ENCODE data around the gene CCNK. TPM values are rescaled to one million over a fixed set of nuclear protein-coding genes. Genes with fewer than 3 reads are reported as not detected.

CCNK gene
- total RNA-seq, 1 experiment from 2014 or later = 69.4 TPM

DNA sequence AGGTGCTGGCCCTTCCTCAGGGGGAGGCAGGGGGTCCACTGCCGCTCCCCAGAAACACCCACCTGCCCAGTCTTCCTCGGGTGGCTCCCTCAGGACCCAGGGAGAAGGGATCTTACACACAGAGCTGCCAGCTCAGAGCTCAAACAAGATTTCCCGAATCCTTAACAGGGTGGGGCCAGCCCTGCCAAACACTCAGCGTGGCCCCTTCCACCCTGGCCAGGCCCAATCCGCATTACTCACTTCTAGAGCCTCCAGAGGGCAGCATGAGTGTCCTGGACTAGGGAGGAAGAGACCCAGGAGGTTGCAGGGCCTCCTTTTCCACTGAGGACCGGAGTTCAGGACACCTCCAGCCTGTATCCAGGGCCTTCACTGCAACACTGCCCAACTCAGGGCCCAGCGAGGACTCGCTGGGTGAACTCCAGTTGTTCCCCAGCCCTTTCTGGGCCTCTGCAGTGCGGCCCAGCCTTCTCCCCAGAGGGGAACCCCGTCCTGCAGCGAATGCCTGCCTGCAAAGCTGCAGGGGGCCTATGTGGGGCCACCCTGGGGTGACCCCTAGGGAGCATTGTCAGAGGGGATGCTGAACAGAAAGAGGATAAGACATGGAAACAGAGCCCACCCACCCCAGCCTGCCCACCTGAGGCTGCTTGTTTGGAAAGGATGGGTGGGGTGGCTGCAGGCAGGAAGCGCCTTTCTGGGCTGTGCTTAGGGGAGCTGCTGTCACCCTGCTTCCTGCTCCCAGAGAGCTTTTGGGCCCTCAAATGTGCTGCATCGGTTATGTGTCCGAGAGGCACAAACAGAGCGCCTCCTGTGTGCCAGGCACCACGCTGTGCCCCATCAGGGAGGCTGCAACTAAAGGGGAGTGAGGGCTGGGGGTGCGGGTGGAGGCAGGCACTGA, 43.8 kb downstream of the CCNK start:
- Histone ChIP-seq H3K36me3 (ENCODE audit: insufficient read depth, low read length) (no peaks in the 10 kb centered on the region), H3K79me2 (ENCODE audit: low read length) (no peaks in the 10 kb centered on the region), H3K9me2 (replicated peaks; ENCODE audit: insufficient read depth, low read length) (no peaks in the 10 kb centered on the region), H3K4me1 (ENCODE audit: low read length) (peaks cover 11% of the 10 kb centered on the region), H3K9ac (ENCODE audit: low read length) (no peak overlapping the region), H3K4me2 (ENCODE audit: low read depth, low read length, poor library complexity, severe bottlenecking) (no peak overlapping the region), H3K27me3 (ENCODE audit: low read length) (no peaks in the 10 kb centered on the region), H3K9me3 (ENCODE audit: low read length) (no peaks in the 10 kb centered on the region), H2AFZ (ENCODE audit: low read length) (no peak overlapping the region), H4K20me1 (ENCODE audit: insufficient read depth, low read depth, low read length) (no peaks in the 10 kb centered on the region; the same call in 1 of the 2 replicates), H3K27ac (ENCODE audit: low read length) (no peak overlapping the region), H3K4me3 (ENCODE audit: low read length) (no peak overlapping the region)
- DNase-seq = peak; percentile 60

GRCh38 chr14:99525699-99526080, 44.5 kb downstream of the CCNK start:
- no peak overlapping the region for H3K9ac ChIP-seq (ENCODE audit: low read length)
- H3K27ac ChIP-seq (ENCODE audit: low read length) = no peak overlapping the region
- H3K9me3 ChIP-seq (ENCODE audit: low read length) = no peaks in the 10 kb centered on the region
- H2AFZ ChIP-seq (ENCODE audit: low read length) = no peak overlapping the region
- H3K27me3 ChIP-seq (ENCODE audit: low read length) = no peaks in the 10 kb centered on the region
- H3K4me1 ChIP-seq (ENCODE audit: low read length) = peaks cover 11% of the 10 kb centered on the region
- H4K20me1 ChIP-seq (ENCODE audit: insufficient read depth, low read depth, low read length) = no peaks in the 10 kb centered on the region; the same call in 1 of the 2 replicates
- H3K36me3 ChIP-seq (ENCODE audit: insufficient read depth, low read length) = no peaks in the 10 kb centered on the region
- H3K9me2 ChIP-seq (replicated peaks; ENCODE audit: insufficient read depth, low read length) = no peaks in the 10 kb centered on the region
- H3K79me2 ChIP-seq (ENCODE audit: low read length) = no peaks in the 10 kb centered on the region
- H3K4me3 ChIP-seq (ENCODE audit: low read length) = no peak overlapping the region
- DNase-seq = no peak
- H3K4me2 ChIP-seq (ENCODE audit: low read depth, low read length, poor library complexity, severe bottlenecking) = no peak overlapping the region

GRCh38 chr14:99527026-99527425, 45.8 kb downstream of the CCNK start:
- H4K20me1 ChIP-seq (ENCODE audit: insufficient read depth, low read depth, low read length) = peaks cover 4% of the 10 kb centered on the region; the same call in 1 of the 2 replicates
- no peaks in the 10 kb centered on the region for H3K27me3 ChIP-seq (ENCODE audit: low read length)
- H3K79me2 ChIP-seq (ENCODE audit: low read length) = no peaks in the 10 kb centered on the region
- H3K27ac ChIP-seq (ENCODE audit: low read length) = no peak overlapping the region
- DNase-seq = no peak
- H3K9me3 ChIP-seq (ENCODE audit: low read length) = no peaks in the 10 kb centered on the region
- no peak overlapping the region for H2AFZ ChIP-seq (ENCODE audit: low read length)
- H3K9ac ChIP-seq (ENCODE audit: low read length) = no peak overlapping the region
- peaks cover 11% of the 10 kb centered on the region for H3K4me1 ChIP-seq (ENCODE audit: low read length)
- no peak overlapping the region for H3K4me3 ChIP-seq (ENCODE audit: low read length)
- no peaks in the 10 kb centered on the region for H3K9me2 ChIP-seq (replicated peaks; ENCODE audit: insufficient read depth, low read length)
- H3K36me3 ChIP-seq (ENCODE audit: insufficient read depth, low read length) = no peaks in the 10 kb centered on the region
- no peak overlapping the region for H3K4me2 ChIP-seq (ENCODE audit: low read depth, low read length, poor library complexity, severe bottlenecking)

- Histone ChIP-seq H2AFZ (ENCODE audit: low read length) (no peak overlapping the region), H3K36me3 (ENCODE audit: insufficient read depth, low read length) (no peaks in the 10 kb centered on the region), H3K9me3 (ENCODE audit: low read length) (no peaks in the 10 kb centered on the region), H3K27me3 (ENCODE audit: low read length) (no peaks in the 10 kb centered on the region), H3K9me2 (replicated peaks; ENCODE audit: insufficient read depth, low read length) (no peaks in the 10 kb centered on the region), H3K4me3 (ENCODE audit: low read length) (no peak overlapping the region), H3K27ac (ENCODE audit: low read length) (no peak overlapping the region), H3K79me2 (ENCODE audit: low read length) (no peaks in the 10 kb centered on the region), H4K20me1 (ENCODE audit: insufficient read depth, low read depth, low read length) (peaks cover 5% of the 10 kb centered on the region; the same call in 1 of the 2 replicates), H3K4me2 (ENCODE audit: low read depth, low read length, poor library complexity, severe bottlenecking) (no peak overlapping the region), H3K9ac (ENCODE audit: low read length) (no peak overlapping the region), H3K4me1 (ENCODE audit: low read length) (peaks cover 11% of the 10 kb centered on the region)
- no peak for DNase-seq
These were observed 46.3 kb downstream of the CCNK start for GRCh38 chr14:99527427-99528076.

DNA sequence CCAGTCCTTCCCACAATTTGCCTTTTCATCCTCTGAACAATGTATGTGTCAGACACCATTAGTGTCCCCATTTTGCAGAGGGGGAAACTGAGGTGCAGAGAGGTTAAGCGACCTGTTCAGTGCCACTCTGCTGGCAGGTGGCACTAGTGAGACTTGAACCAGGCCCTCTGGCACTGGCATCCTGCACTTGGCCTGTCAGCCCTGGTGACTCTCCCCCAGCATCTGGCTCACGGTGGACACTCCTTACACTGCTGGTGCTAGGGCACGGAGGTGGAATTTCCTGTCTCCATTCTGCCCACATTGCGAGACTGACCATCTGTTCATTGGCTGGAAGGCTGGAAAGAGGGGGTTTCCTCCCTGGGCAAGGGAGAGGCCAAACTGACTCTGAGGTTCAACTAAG, 48.7 kb downstream of the CCNK start:
- peaks cover 10% of the 10 kb centered on the region for H3K4me1 ChIP-seq (ENCODE audit: low read length)
- H3K27ac ChIP-seq (ENCODE audit: low read length) = no peak overlapping the region
- H4K20me1 ChIP-seq (ENCODE audit: insufficient read depth, low read depth, low read length) = peaks cover 13% of the 10 kb centered on the region; the same call in 1 of the 2 replicates
- no peaks in the 10 kb centered on the region for H3K79me2 ChIP-seq (ENCODE audit: low read length)
- H3K9me3 ChIP-seq (ENCODE audit: low read length) = no peaks in the 10 kb centered on the region
- no peak for DNase-seq
- H3K36me3 ChIP-seq (ENCODE audit: insufficient read depth, low read length) = no peaks in the 10 kb centered on the region
- H3K9me2 ChIP-seq (replicated peaks; ENCODE audit: insufficient read depth, low read length) = no peaks in the 10 kb centered on the region
- no peaks in the 10 kb centered on the region for H3K27me3 ChIP-seq (ENCODE audit: low read length)
- no peak overlapping the region for H3K9ac ChIP-seq (ENCODE audit: low read length)
- no peak overlapping the region for H2AFZ ChIP-seq (ENCODE audit: low read length)
- H3K4me3 ChIP-seq (ENCODE audit: low read length) = no peak overlapping the region
- no peak overlapping the region for H3K4me2 ChIP-seq (ENCODE audit: low read depth, low read length, poor library complexity, severe bottlenecking)

DNA sequence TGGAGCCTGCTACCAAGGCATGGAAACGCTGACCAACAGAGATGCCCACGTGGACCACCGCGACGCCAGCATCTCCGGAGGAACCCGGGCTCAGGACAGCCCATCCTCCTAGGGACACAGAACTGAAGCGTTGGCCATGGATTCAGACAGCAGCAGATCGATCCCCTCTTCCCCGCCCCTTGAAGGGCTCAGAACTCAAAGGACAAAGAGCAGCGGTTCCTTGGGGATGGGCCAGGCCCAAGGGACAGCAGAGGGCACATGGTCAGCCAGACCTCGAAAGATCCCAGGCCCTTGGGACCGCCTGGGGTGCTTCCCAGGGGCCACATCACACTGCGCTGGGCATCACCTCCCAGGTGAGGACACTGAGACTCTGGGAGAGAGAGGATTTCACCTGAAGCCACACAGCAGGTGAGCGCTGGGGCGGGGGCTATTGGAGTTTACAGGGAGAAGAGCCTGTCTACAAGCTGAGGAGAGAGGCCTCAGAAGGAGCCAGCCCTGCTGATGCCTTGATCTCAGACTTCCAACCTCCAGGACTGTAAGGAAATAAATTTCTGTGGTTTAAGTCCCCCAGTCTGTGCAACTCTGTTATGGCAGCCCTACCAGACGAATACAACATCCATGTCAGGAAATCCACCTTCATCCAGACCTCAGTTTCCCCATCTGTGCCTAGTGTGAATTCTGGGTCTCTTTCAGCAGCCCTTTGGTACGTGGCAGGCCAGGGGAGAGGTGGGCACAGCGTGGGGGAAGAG, 49.4 kb downstream of the CCNK start:
- Histone ChIP-seq H3K9ac (ENCODE audit: low read length) (no peak overlapping the region), H3K9me3 (ENCODE audit: low read length) (no peaks in the 10 kb centered on the region), H3K4me1 (ENCODE audit: low read length) (peaks cover 3% of the 10 kb centered on the region), H4K20me1 (ENCODE audit: insufficient read depth, low read depth, low read length) (peaks cover 14% of the 10 kb centered on the region; the same call in 1 of the 2 replicates), H3K27me3 (ENCODE audit: low read length) (no peaks in the 10 kb centered on the region), H3K9me2 (replicated peaks; ENCODE audit: insufficient read depth, low read length) (no peaks in the 10 kb centered on the region), H3K79me2 (ENCODE audit: low read length) (no peaks in the 10 kb centered on the region), H3K4me3 (ENCODE audit: low read length) (no peak overlapping the region), H3K27ac (ENCODE audit: low read length) (no peak overlapping the region), H3K4me2 (ENCODE audit: low read depth, low read length, poor library complexity, severe bottlenecking) (no peak overlapping the region), H2AFZ (ENCODE audit: low read length) (no peak overlapping the region), H3K36me3 (ENCODE audit: insufficient read depth, low read length) (no peaks in the 10 kb centered on the region)
- no peak for DNase-seq

DNA sequence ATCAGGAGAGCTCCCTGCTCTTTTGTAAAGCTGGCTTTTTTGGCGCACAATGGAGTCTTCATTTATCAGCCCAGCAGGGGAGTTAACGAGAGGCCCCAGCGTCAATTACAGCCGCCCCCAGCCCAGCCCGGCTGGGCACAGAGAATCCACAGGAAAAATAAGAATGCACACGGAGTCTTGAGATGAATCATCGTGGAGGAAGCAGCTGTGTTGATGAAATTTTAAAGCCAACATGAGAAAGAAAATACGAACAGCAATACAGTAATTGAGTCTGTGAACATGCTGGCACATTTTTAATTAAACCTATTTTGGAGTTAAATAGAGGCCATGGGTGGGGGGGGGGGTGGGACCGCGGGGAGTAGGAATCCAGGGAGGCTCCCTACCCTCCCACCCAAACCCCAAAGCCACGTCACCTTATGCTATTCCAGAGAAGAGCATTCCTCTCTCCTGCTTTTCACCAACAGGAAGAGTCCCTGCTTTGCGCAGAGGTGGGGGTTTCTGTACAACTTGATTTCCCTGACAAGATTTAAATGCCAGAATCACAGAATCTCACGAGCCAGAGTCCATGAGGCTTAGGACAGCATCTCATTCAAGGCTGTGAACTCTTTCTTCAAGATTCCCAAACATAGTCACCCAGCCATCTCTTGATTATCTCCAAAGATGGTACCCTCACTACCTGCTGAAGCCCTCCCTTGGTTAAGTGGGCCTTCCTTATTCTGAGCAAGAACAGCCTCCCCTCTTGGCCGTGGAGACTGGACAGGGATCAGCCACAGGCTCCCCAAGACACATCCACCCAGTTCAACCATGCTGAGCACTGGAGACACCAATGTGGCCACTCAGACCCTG, 50.3 kb downstream of the CCNK start:
- no peaks in the 10 kb centered on the region for H3K9me2 ChIP-seq (replicated peaks; ENCODE audit: insufficient read depth, low read length)
- H3K4me3 ChIP-seq (ENCODE audit: low read length) = no peak overlapping the region
- no peak overlapping the region for H3K4me2 ChIP-seq (ENCODE audit: low read depth, low read length, poor library complexity, severe bottlenecking)
- no peaks in the 10 kb centered on the region for H3K4me1 ChIP-seq (ENCODE audit: low read length)
- H3K36me3 ChIP-seq (ENCODE audit: insufficient read depth, low read length) = no peaks in the 10 kb centered on the region
- no peaks in the 10 kb centered on the region for H3K9me3 ChIP-seq (ENCODE audit: low read length)
- no peaks in the 10 kb centered on the region for H3K27me3 ChIP-seq (ENCODE audit: low read length)
- no peaks in the 10 kb centered on the region for H3K79me2 ChIP-seq (ENCODE audit: low read length)
- peaks cover 14% of the 10 kb centered on the region; the same call in 1 of the 2 replicates for H4K20me1 ChIP-seq (ENCODE audit: insufficient read depth, low read depth, low read length)
- no peak overlapping the region for H3K27ac ChIP-seq (ENCODE audit: low read length)
- DNase-seq = no peak
- H3K9ac ChIP-seq (ENCODE audit: low read length) = no peak overlapping the region
- no peak overlapping the region for H2AFZ ChIP-seq (ENCODE audit: low read length)

Data from Karpas-422 (cell line).